ENCODE results near the gene USP37.

USP37 gene

GRCh38 chr2:218485986-218486667, 82.0 kb downstream of the USP37 start:
- H4K8ac ChIP-seq (ENCODE audit: low read depth, low read length), result no peak overlapping the region
- H3K9ac ChIP-seq (ENCODE audit: low read length), result no peak overlapping the region
- H3K23ac ChIP-seq (ENCODE audit: low read length), result no peak overlapping the region
- no peak overlapping the region for H3K14ac ChIP-seq (ENCODE audit: low read length)
- H2BK120ac ChIP-seq (ENCODE audit: insufficient read depth, low read length, poor library complexity), result no peak overlapping the region
- no peaks in the 10 kb centered on the region for H3K27me3 ChIP-seq (ENCODE audit: insufficient read depth, low read length)
- H3K79me2 ChIP-seq (ENCODE audit: control insufficient read depth, insufficient read depth, low read length, poor library complexity), result no peaks in the 10 kb centered on the region
- no peak overlapping the region for H3K18ac ChIP-seq (ENCODE audit: low read length)
- no peaks in the 10 kb centered on the region for H3K9me3 ChIP-seq (ENCODE audit: insufficient read depth, low read depth, low read length)
- H3K36me3 ChIP-seq (ENCODE audit: control insufficient read depth in 1 of 2, insufficient read depth in 2 of 2, low read length in 2 of 2), result peaks cover 11 to 16% of the 10 kb centered on the region in 2 experiments
- no peak overlapping the region for H3K27ac ChIP-seq (ENCODE audit: low read depth, low read length)
- H3K4me1 ChIP-seq (ENCODE audit: control insufficient read depth in 1 of 2, insufficient read depth in 2 of 2, low read length in 2 of 2), result no peaks in the 10 kb centered on the region
- no peak for DNase-seq
- no peak overlapping the region for H2BK12ac ChIP-seq (ENCODE audit: low read length)
- H4K12ac ChIP-seq (ENCODE audit: low read depth, low read length), result no peak overlapping the region
- H2BK5ac ChIP-seq (ENCODE audit: low read depth, low read length, poor library complexity), result no peak overlapping the region
- no peak overlapping the region for H3K4ac ChIP-seq (ENCODE audit: low read depth, low read length)
- no peaks in the 10 kb centered on the region for H3K79me1 ChIP-seq (ENCODE audit: low read length)
- H2AFZ ChIP-seq (ENCODE audit: insufficient read depth, low read length, poor library complexity), result no peak overlapping the region
- no peak overlapping the region for H3K4me3 ChIP-seq (ENCODE audit: low read depth, low read length)
- no peak overlapping the region for H4K91ac ChIP-seq (ENCODE audit: low read depth, low read length)
- H3K4me2 ChIP-seq (ENCODE audit: low read length), result no peak overlapping the region
- H2AK5ac ChIP-seq (ENCODE audit: low read length), result no peak overlapping the region
- no CpG with 5 or more reads among the region's 7 CpGs for WGBS (ENCODE audit: extremely low coverage, insufficient coverage, insufficient read length)

- Histone ChIP-seq H3K14ac (ENCODE audit: low read length) (no peak overlapping the region), H3K23ac (ENCODE audit: low read length) (no peak overlapping the region), H3K79me1 (ENCODE audit: low read length) (no peaks in the 10 kb centered on the region), H4K12ac (ENCODE audit: low read depth, low read length) (no peak overlapping the region), H2BK12ac (ENCODE audit: low read length) (no peak overlapping the region), H3K4me2 (ENCODE audit: low read length) (no peak overlapping the region), H3K27me3 (ENCODE audit: insufficient read depth, low read length) (no peaks in the 10 kb centered on the region), H2BK120ac (ENCODE audit: insufficient read depth, low read length, poor library complexity) (no peak overlapping the region), H3K27ac (ENCODE audit: low read depth, low read length) (no peak overlapping the region), H3K9ac (ENCODE audit: low read length) (no peak overlapping the region), H2BK5ac (ENCODE audit: low read depth, low read length, poor library complexity) (no peak overlapping the region), H3K9me3 (ENCODE audit: insufficient read depth, low read depth, low read length) (no peaks in the 10 kb centered on the region), H3K36me3 (ENCODE audit: control insufficient read depth in 1 of 2, insufficient read depth in 2 of 2, low read length in 2 of 2) (peaks cover 5 to 9% of the 10 kb centered on the region in 2 experiments), H3K18ac (ENCODE audit: low read length) (no peak overlapping the region), H4K91ac (ENCODE audit: low read depth, low read length) (no peak overlapping the region), H3K4ac (ENCODE audit: low read depth, low read length) (no peak overlapping the region), H3K79me2 (ENCODE audit: control insufficient read depth, insufficient read depth, low read length, poor library complexity) (no peaks in the 10 kb centered on the region), H3K4me1 (ENCODE audit: control insufficient read depth in 1 of 2, insufficient read depth in 2 of 2, low read length in 2 of 2) (no peaks in the 10 kb centered on the region), H3K4me3 (ENCODE audit: low read depth, low read length) (no peak overlapping the region), H2AFZ (ENCODE audit: insufficient read depth, low read length, poor library complexity) (no peak overlapping the region), H4K8ac (ENCODE audit: low read depth, low read length) (no peak overlapping the region), H2AK5ac (ENCODE audit: low read length) (no peak overlapping the region)
- WGBS (ENCODE audit: extremely low coverage, insufficient coverage, insufficient read length), result no CpG with 5 or more reads among the region's 1 CpG
- no peak for DNase-seq
These were observed 85.5 kb downstream of the USP37 start for GRCh38 chr2:218482651-218483050.

GRCh38 chr2:218479595-218479994, 88.6 kb downstream of the USP37 start:
- no peak overlapping the region for H3K9ac ChIP-seq (ENCODE audit: low read length)
- peaks cover 11% of the 10 kb centered on the region in 2 experiments for H3K36me3 ChIP-seq (ENCODE audit: control insufficient read depth in 1 of 2, insufficient read depth in 2 of 2, low read length in 2 of 2)
- H2BK120ac ChIP-seq (ENCODE audit: insufficient read depth, low read length, poor library complexity), result no peak overlapping the region
- no peak overlapping the region for H2AK5ac ChIP-seq (ENCODE audit: low read length)
- no peak overlapping the region for H3K4me3 ChIP-seq (ENCODE audit: low read depth, low read length)
- H2BK12ac ChIP-seq (ENCODE audit: low read length), result no peak overlapping the region
- H3K79me2 ChIP-seq (ENCODE audit: control insufficient read depth, insufficient read depth, low read length, poor library complexity), result no peaks in the 10 kb centered on the region
- no peaks in the 10 kb centered on the region for H3K4me1 ChIP-seq (ENCODE audit: control insufficient read depth in 1 of 2, insufficient read depth in 2 of 2, low read length in 2 of 2)
- no peak for DNase-seq
- H3K4ac ChIP-seq (ENCODE audit: low read depth, low read length), result no peak overlapping the region
- H4K12ac ChIP-seq (ENCODE audit: low read depth, low read length), result no peak overlapping the region
- no peak overlapping the region for H4K91ac ChIP-seq (ENCODE audit: low read depth, low read length)
- no CpG with 5 or more reads among the region's 2 CpGs for WGBS (ENCODE audit: extremely low coverage, insufficient coverage, insufficient read length)
- H3K23ac ChIP-seq (ENCODE audit: low read length), result no peak overlapping the region
- no peaks in the 10 kb centered on the region for H3K27me3 ChIP-seq (ENCODE audit: insufficient read depth, low read length)
- no peaks in the 10 kb centered on the region for H3K9me3 ChIP-seq (ENCODE audit: insufficient read depth, low read depth, low read length)
- no peak overlapping the region for H2BK5ac ChIP-seq (ENCODE audit: low read depth, low read length, poor library complexity)
- no peak overlapping the region for H3K14ac ChIP-seq (ENCODE audit: low read length)
- no peak overlapping the region for H2AFZ ChIP-seq (ENCODE audit: insufficient read depth, low read length, poor library complexity)
- H4K8ac ChIP-seq (ENCODE audit: low read depth, low read length), result no peak overlapping the region
- no peak overlapping the region for H3K27ac ChIP-seq (ENCODE audit: low read depth, low read length)
- no peak overlapping the region for H3K4me2 ChIP-seq (ENCODE audit: low read length)
- H3K18ac ChIP-seq (ENCODE audit: low read length), result no peak overlapping the region
- no peaks in the 10 kb centered on the region for H3K79me1 ChIP-seq (ENCODE audit: low read length)

GRCh38 chr2:218478544-218478943, 89.6 kb downstream of the USP37 start:
- peaks cover 7 to 12% of the 10 kb centered on the region in 2 experiments for H3K36me3 ChIP-seq (ENCODE audit: control insufficient read depth in 1 of 2, insufficient read depth in 2 of 2, low read length in 2 of 2)
- H3K27me3 ChIP-seq (ENCODE audit: insufficient read depth, low read length), result no peaks in the 10 kb centered on the region
- H3K18ac ChIP-seq (ENCODE audit: low read length), result no peak overlapping the region
- H3K4me1 ChIP-seq (ENCODE audit: control insufficient read depth in 1 of 2, insufficient read depth in 2 of 2, low read length in 2 of 2), result no peaks in the 10 kb centered on the region
- H3K9me3 ChIP-seq (ENCODE audit: insufficient read depth, low read depth, low read length), result no peaks in the 10 kb centered on the region
- H3K79me1 ChIP-seq (ENCODE audit: low read length), result no peaks in the 10 kb centered on the region
- no CpG with 5 or more reads among the region's 2 CpGs for WGBS (ENCODE audit: extremely low coverage, insufficient coverage, insufficient read length)
- H3K4me3 ChIP-seq (ENCODE audit: low read depth, low read length), result no peak overlapping the region
- peak in 1 of 2 donors; percentile 29 for DNase-seq
- H3K4ac ChIP-seq (ENCODE audit: low read depth, low read length), result no peak overlapping the region
- H3K14ac ChIP-seq (ENCODE audit: low read length), result no peak overlapping the region
- no peak overlapping the region for H2AFZ ChIP-seq (ENCODE audit: insufficient read depth, low read length, poor library complexity)
- no peak overlapping the region for H4K12ac ChIP-seq (ENCODE audit: low read depth, low read length)
- no peaks in the 10 kb centered on the region for H3K79me2 ChIP-seq (ENCODE audit: control insufficient read depth, insufficient read depth, low read length, poor library complexity)
- no peak overlapping the region for H4K91ac ChIP-seq (ENCODE audit: low read depth, low read length)
- no peak overlapping the region for H2BK120ac ChIP-seq (ENCODE audit: insufficient read depth, low read length, poor library complexity)
- H2AK5ac ChIP-seq (ENCODE audit: low read length), result no peak overlapping the region
- no peak overlapping the region for H3K23ac ChIP-seq (ENCODE audit: low read length)
- H2BK5ac ChIP-seq (ENCODE audit: low read depth, low read length, poor library complexity), result no peak overlapping the region
- no peak overlapping the region for H4K8ac ChIP-seq (ENCODE audit: low read depth, low read length)
- H3K4me2 ChIP-seq (ENCODE audit: low read length), result no peak overlapping the region
- no peak overlapping the region for H3K27ac ChIP-seq (ENCODE audit: low read depth, low read length)
- H3K9ac ChIP-seq (ENCODE audit: low read length), result no peak overlapping the region
- H2BK12ac ChIP-seq (ENCODE audit: low read length), result no peak overlapping the region

Data from trophoblast cell (in vitro differentiated cells and primary cell).